LNCaP clone FGC (cell line): ENCODE data around the gene GRM6.

Experiments
- DNase-seq: peaks from one replicate; pipeline ENCODE4 v3.0.0-alpha.2; 2011; ENCODE audit warnings: low read depth
- H3K4me3 ChIP-seq: 2 replicates; pipeline ENCODE4 v1.5.1; 2011; ENCODE audit warnings: mild to moderate bottlenecking, low read depth, low read length, control low read depth
- CTCF ChIP-seq: IDR thresholded peaks from 2 replicates; pipeline ENCODE4 v1.5.1; 2012; ENCODE audit warnings: mild to moderate bottlenecking; ENCODE audit not compliant: control insufficient read depth, insufficient read depth; ENCODE audit errors: extremely low read depth

Gene GRM6

GRCh38 chr5:178992291-178992895, 2.7 kb downstream of the GRM6 start:
- DNase-seq = no peak
- H3K4me3 ChIP-seq = no peak overlapping the region
- TF ChIP-seq CTCF = no peak

GRCh38 chr5:178991190-178992145, 3.7 kb downstream of the GRM6 start:
- H3K4me3 ChIP-seq = no peak overlapping the region
- no peak for TF ChIP-seq CTCF
- no peak for DNase-seq

GRCh38 chr5:178990491-178990890, 4.6 kb downstream of the GRM6 start:
- DNase-seq = no peak
- H3K4me3 ChIP-seq = no peak overlapping the region
- no peak for TF ChIP-seq CTCF

DNA sequence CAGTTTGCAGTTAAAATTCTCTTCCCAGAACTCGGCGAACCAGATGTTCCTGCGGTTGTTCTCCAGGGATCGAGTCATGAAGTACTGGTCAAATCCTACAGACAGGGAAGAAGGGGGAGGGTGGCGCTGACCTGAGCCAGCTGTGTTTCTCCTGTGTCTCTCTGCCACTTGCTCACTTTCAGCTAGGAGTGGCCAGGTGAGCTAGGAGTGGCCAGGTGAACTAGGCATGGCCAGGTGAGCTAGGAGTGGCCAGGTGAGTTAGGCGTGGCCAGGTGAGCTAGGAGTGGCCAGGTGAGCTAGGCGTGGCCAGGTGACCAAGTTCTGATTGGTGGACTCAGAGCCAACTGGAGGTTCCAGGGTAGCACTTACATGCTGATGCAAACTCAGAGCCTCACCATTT, 5.8 kb downstream of the GRM6 start:
- no peak for TF ChIP-seq CTCF
- DNase-seq = no peak

GRCh38 chr5:178988436-178989220, 6.5 kb downstream of the GRM6 start:
- TF ChIP-seq CTCF = no peak
- no peak overlapping the region for H3K4me3 ChIP-seq
- DNase-seq = no peak

More for the DNA sequence above, 5.8 kb downstream of the GRM6 start:
- H3K4me3 ChIP-seq = no peak overlapping the region

GRCh38 chr5:178986326-178986960, 8.7 kb downstream of the GRM6 start:
- no peak for DNase-seq
- no peak for TF ChIP-seq CTCF

More at GRCh38 chr5:178986326-178986960, 8.7 kb downstream of the GRM6 start:
- no peak overlapping the region for H3K4me3 ChIP-seq
